ENCODE measurements around the gene WHRN.

The WHRN gene

DNA sequence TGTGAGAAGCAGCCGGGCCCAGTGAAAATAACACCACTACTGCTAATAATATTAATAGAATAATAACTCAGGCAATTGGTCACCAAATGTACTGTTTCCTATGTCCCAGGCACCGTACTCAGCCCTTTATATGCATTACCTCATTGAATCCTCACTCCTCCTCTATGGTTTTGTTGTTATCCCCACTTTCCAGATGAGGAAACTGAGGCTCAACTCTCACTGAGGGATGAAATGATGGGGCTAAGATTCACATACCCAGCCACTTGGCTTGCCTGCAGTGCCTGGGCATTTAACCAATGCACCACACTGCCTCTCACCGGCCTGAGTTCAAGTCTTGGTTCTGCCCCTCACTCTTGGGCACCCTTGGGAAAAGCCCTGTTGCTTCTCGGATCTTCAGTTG is 34.1 kb downstream of the WHRN start:
- no peak for DNase-seq (ENCODE audit: low spot score)

DNA sequence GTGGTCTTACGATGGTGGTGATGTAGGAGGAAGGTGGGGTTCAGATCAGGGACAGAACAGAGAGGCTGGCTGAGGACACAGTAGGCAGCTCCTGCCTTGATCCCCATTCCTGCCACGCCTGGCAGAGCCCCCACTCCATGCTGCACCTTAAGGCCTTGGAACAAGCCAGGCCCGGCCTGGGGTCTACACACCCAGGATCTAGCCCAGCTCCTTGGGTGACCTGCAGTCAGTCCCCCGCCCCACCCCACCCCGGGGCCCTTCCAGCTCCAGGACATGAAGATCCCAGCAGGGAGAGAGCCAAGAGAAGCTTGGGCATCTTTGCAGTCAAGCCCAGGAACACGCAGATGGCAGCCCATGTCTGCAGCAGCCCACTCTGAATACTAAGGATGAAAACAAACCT is 34.7 kb downstream of the WHRN start:
- no peak for DNase-seq (ENCODE audit: low spot score)

DNA sequence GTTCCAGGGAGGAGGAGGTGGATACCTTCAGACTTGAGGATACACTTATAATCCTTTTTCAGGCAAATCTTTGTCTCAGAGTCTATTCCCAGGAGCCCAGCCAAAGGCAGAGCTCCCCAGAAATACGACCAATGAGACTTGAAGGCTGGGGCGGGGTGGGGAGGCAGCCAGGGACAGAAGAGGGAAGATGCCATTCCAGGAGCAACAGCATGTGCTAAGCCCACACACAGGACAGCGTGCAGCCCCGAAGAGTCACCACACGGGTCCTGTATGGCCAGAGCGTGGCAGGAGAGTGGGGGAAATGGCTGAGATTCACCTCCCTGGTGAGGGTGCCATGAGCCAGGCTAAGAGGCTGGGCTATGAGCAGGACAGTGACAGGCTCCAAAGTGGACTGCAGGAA is 35.2 kb downstream of the WHRN start:
- no peak for DNase-seq (ENCODE audit: low spot score)

DNA sequence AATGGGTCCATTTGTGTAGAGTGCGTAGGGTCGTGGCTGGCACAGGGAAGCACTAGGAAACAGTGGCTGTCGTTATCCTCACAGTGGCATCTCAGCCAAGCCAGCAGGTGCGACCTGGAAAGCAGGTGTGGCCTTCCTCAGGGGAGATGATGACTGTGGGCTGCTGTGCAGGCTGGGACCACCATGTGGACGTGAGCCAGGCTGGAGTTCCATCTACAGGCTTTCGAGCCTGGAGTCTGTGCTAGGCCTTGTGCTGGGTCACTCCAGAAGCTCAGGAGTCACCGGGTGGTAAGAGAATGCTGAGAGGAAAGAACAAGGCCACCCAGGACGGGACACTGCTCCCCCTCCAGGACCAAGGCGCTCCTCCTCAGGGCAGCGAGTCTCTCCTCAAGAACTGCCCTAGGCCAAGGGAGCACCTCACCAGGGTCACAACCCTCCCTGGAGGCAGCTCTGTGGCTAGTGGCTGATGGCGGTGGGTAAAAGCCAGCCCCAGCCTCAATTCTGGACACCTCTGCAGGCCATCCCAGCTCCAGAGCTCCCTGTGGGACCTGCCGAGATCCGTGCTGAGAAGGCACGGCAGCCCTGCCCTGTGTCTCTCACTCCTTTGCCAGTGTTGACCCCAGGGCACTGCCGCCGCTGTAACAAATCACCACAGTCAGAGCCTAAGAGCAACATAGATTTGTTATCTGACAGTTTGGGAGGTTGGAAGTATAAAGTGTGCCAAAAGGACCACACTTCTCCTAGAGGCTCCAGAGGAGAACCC is 36.0 kb downstream of the WHRN start:
- DNase-seq (ENCODE audit: low spot score) = no peak

DNA sequence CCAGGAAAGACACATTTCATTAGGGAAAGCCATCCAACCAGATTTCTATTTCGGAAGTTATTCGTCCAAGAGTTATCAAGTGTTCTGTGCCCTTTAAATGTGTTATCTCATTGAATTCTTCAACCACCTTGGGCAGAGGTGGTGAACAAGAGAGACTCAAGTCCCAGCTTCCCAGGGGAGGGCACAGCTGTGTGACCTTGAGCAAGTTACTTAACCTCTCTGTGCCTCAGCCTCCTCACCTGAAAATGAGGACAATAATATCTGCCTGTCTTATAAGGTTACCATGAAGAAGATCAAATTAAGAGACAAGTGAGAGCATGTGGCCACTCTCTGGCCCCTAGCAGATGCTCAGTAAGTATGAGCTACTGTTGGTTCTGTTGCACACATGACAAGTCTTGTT is 37.4 kb downstream of the WHRN start:
- DNase-seq (ENCODE audit: low spot score) = no peak

DNA sequence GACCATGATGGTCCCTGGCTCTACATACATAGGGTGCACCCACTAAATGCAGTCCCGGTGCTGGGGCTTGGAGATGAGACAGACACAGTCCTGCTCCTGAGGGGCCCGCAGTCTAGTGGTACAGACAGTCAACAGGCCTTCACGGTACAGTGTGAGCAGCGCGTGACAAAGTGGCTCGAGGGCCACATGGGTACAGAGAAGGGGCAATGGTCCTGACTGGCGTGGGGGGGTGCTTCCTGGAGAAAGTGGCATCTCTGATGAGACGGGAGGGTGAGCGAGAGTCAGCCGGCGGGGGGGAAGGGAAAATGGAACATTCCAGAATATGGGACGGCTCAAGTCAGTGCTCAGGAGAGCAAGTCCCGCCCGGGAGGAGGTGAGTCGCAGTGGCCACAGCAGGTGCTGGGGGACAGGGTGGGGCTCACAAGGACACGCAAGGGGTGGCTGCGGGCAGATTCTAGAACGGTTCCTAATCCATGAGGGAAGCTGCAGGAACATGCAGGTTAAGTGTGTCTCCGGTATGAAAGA is 38.0 kb downstream of the WHRN start:
- no peak for DNase-seq (ENCODE audit: low spot score)

DNA sequence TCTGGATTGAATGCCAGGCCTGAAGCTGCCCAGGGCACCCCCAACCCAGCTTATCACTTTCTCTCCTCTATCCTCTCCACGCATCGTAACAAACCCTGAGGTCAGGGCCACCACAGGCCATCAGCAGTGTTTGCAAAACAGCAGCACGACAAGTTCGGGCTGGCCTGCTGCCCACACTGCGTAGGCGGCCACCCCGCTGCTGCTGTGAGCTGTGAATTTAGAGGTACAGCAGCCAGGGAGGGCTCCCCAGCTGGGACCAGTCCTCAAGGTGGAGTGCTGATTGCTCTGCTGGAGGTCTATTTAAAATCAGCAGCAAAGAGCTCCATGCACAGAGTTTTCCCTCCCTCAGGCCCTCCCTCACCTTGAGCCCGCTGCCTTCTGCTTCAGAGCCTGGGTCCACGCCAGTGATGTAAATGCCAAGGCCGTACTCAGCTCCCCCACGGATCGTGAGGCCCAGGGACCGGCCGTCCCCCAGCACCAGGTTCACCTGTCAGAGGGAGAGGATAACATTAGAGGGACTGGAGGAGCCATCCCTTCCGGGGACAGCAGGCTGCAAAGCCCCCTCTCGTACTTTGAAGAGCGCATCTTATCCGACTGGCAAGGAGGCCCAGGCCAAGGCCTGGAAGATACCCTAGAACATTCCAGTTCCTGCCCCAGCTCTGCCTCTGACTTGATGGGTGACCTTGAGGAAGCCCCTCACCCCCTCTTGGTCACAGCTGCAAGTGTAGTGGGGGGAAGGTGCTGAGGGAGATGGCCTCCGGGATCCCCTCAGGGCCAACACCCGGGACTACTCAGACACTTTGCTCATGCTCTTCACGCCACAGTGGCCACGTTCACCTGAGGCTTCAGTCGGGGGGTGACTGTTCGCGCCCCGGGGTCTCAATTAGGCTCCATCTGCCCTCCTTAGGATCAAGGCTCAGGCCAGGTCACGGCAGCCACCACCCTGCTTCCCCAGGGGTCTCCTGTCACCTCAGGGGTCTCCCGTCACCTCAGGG is 39.1 kb downstream of the WHRN start:
- DNase-seq (ENCODE audit: low spot score) = no peak

DNA sequence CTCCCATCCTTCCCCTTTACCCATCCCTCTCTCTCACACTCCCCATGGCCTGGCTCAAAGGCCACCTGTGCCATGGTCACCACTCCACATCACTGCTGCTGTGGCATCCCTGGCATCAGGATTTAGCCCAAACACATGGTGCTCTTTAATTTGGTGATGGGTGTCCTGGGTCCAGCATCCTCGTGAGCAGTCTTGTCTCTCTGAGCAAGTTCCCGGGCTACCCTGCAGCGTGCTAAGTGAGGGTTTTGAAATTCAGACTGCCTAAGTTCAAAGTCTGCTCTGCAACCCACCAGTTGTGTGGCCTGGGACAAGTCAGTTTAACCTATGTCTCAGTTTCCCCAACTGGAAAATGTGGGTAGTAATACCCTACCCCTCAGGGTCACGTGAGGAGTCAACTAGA is 39.9 kb downstream of the WHRN start:
- DNase-seq (ENCODE audit: low spot score) = no peak

DNA sequence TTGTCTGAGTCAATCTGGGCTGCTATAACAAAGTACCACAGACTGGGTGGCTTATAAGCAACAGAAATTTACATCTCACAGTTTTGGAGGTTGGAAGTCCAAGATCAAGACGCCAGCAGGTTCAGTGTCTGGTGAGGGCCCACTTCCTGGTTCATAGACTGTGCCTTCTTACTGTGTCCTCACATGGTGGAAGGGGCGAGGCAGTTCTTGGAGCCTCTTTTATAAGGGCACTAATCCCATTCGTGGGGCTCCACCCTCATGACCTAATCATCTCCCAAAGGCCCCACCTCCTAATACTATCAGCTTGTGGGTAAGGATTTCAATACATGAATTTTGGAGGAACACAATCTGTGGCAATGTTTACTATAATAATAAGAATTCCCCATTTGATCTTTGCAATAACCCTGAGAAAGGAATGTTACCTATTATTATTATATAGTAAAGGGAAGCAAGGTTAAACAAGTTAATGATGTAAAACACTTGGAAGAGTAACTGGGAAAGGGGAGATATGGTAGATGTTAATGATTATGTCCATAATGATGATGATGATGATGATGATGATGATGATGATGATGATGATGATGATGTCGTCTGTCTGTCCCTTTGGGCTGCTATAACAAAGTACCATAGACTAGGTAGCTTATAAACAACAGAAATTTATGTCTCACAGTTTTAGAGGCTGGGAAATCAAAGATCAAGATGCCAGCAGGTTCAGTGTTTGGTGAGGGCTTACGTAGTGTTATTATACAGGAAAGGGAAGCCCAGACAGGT is 40.8 kb downstream of the WHRN start:
- DNase-seq (ENCODE audit: low spot score) = no peak

DNA sequence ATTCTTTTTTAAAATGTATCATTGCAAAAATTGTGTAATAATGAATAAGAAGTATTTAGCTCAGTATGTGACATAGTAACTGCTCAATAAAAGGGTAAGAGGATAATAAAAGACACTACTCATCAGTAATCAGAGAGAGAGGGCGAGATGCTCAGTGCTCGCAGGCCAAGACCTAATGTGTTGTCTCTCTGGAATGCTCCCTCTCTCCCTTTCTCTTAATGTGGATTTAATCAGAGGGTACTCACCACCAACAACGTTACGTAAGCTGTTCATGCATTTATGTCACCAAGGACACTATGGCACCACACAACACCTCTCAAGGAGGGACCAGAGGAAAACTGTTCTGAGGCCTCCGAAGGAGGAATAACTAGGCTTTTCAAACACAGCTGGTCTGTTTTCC is 42.5 kb downstream of the WHRN start:
- no peak for DNase-seq (ENCODE audit: low spot score)

DNA sequence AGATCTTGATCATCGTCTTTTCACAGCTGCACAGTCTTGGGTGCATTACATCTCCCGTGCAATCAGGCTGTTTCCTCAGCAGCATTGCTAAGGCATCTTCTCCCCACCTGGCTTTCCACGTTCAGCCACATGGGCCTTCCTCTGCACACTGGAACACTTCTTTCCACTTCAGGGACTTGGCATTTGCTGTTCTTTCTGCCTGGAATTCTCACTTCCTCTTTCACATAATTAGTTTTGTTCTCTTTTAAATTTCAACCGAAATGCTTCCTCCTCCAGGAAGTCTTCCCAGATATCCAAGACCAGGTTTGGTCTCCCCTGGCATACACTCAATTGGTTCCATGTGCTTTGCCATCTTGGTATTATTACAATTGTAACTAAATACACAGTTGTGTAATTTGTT is 43.8 kb downstream of the WHRN start:
- DNase-seq (ENCODE audit: low spot score) = peak; percentile 33

DNA sequence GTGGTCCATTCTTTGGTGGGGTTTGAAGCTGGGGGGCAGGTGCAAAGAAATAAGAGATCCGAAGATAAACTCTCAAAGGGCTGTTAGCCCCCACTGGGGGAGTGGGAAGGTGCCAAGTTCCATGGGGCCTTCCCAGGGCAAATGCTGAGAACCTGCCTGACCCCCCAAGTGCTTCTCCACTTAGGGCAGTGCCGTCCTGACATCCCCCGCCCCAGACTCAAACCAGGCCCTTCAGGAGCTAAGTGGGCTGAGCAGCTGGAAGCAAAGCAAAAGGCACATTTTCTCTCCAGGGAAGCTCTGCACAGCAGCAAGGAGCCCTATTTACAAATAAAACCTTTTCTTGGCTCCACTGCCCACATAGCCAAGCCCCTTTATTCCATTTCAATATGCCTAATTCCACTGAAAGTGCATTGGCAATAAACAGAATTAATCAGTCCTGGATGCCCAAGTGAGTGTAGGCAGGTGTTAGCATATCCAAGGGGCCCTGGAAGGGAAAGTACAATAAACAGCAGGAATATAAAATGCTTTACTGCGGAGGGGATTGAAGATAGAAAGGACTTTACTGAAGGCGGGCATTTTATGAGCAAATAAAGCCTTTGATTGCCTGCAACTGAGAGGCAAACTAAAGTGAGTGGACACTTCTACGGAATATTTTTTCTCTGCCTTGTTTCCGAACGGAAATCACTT is 44.6 kb downstream of the WHRN start:
- DNase-seq (ENCODE audit: low spot score) = no peak

DNA sequence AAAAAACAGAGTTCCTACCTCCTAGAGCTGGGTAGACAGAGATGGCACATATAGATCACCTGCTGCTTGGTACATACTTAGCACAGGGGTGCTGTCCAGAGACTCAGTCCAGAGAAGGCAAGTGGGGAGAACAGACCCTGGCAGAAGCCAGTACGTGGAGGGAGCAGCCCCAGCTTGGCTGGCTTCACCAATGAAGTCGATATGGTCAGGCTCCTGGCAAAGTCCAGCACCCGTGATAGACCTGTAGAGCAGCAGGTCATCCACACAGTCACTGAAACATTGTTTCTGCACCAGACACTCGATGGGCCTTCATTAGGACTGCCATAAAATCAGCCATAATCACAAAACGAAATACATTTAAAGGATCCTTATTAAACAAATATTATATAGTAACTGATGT is 45.8 kb downstream of the WHRN start:
- DNase-seq (ENCODE audit: low spot score) = no peak

DNA sequence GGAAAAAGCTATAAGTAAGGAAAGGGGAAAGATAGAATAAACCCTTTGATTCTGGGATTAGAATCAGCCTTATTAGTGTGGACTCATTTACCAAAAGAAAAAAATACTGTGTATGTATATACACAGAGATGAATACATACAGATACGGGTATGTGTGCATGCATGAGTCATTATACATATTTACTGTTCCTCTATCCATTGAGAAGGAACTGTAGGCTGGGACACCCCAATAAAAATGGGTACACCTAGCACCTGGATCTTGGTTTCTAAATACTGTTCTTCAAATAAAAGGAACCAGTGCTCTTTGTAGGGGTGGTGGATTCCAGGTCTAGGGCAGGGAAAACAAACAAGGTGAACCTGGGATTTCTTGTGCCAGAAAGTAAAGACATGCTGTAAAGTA is 48.3 kb downstream of the WHRN start:
- DNase-seq (ENCODE audit: low spot score) = no peak

DNA sequence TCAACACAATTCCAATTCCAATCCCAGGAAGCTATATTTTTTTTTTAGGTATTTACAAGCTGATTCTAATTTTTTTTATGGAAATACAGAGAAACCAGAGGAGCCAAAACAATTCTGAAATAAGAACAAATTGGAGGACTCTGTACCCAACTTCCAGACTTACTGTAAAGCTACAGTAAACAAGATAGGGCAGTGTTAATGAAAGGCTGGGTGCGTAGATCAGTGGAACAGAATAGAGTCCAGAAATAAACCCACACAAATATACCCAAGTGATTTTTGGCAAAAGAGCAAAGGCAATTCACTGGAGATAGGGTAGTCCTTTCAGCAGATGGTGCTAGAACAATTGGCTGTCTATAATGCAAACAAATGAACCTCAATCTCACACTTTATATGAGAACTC is 50.6 kb downstream of the WHRN start:
- DNase-seq (ENCODE audit: low spot score) = no peak

DNA sequence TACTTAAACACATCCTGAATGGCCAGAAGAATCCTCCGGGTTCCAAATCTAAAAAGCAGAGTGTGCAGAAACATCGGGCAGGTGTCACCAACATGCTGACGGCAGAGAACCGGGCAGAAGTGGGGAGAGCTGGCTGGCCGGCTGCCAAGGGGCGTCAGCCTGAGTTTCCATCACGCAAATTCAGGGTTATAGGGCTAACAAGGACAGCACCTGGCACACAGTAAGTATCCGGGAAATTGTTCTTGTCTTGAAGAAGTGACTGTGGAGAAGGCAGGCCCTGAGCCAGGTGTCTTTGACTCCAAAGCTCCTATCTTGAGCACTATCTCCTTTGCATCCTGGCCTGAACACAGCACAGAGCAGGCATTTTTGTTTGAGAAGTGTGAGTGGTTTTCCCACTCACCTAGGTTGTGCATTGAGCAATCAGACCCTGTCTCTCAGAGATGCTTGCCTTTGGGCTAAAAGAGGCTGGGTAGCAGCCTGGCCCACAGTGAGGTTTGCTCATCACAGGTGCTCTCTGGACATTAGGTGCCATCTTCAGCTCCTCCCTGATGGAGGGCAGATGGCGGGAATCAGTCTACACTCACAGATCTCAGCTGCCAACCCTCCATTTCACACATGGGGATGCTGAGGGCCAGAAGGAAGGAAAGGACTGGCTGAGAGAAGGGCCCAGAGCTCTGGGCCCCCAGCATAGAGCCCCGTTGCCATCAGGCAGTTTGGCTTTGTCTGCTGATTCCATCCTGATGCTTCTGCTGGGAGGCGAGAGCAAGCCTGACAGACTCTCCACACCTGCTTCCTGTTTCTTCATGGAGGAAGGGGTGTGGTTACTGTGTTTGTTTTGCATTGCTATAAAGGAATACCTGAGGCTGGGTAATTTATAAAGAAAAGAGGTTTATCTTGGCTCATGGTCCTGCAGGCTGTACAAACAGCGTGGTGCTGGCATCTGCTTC is 52.8 kb downstream of the WHRN start:
- peak; percentile 84 for DNase-seq (ENCODE audit: low spot score)

DNA sequence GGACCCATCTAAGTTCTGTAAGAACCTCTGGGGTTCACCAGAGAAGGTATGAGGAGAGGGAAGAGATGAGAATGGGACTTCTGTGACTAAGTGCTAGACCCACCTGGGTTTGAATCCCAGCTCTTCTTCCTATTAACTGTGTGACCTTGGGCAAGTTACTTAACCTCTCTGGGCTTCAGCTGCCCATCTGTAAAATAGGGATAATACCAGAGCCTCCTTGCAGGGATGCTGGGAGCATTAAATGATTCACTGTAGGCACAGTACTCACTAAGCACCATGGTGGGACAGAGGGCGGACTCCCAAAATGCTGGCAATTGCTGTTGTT is 53.6 kb downstream of the WHRN start:
- no peak for DNase-seq (ENCODE audit: low spot score)

DNA sequence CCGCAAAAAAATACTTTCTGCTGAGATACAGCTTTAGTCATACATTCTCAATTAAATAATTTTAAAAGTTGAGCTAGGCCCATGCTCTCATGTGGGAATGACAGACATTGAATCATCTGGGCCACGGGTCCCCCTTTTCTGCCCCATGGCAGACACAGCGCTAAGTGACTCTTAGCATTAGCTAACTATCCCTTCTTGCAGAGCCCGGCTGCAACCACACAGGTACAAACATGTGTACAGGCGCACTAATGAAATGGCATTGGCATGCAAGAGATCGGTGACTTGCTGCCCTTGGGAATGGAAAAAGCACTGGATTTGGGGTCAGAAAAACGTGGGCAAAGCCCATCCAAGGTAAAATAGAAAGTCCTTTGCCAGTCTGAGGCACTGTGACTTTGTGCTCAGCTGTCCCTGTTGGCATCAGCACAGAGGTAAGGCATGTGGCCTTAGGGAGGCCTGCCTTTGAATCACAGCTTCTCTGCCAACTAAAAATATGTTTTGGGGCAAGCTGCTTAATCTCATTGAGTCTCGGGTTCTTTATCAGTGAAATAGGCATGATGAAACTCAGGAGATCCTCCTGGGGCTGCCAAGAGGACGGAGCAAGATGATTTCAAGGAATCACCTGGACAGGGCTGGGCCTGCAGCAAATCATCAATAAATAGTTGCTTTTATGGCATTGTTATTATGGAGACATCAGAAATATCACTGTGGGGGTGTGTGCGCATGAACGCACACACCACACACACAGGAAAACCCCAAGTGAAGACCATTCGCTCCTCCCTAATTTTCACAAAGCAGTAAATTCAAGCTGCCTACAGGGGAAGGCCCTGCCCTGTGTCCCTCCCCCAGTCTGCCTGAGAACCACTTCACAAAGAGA is 54.2 kb downstream of the WHRN start:
- DNase-seq (ENCODE audit: low spot score) = peak; percentile 45

DNA sequence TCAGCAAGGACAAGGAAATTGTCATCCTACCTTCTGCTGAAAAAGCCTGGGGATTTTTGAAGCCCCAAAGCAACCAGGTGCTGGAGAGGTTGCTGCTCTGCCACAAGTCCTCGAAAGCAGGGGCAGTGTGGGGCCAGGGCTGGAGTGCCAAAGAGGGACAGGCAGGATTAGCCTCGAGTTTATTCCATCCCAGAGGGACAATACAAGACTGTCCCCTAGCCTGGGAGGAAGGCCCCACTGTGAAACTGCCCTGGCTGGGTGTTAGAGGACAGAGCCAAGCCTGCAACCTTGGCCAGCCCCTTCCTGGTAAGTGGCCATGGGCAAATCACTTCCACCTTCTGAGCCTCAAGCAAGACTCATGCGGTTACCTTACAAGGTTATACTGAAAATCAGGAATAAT is 55.1 kb downstream of the WHRN start:
- DNase-seq (ENCODE audit: low spot score) = no peak

DNA sequence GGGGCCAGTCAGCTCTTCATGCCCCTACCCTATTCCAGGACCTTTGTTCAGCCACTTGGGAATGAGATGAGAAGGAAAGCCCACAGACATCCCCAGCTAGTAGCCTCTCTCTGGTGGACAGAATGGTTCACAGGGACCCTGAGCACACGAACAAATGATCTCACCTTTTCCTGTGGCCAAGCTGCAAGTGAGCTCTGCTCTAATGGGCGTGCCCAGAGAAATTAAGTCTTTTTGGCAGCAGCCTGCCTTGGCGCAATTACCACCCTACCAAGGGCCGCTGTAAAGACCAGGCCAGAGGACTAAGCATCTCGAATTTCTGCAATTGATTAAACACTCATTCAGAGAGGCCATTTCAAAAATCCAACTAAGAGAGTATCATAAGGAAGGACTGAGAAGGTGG is 56.0 kb downstream of the WHRN start:
- DNase-seq (ENCODE audit: low spot score) = no peak

Measured in NAMALWA (cell line).